Type B pancreatic cell (in vitro differentiated cells): ENCODE measurements around the gene MROH8. TPM values are rescaled to one million over a fixed set of nuclear protein-coding genes. Genes with fewer than 3 reads are reported as not detected.
A peak's percentile ranks its signal among the peaks of the same experiment; 100 is the strongest.

Source experiments
- DNase-seq: peaks from one replicate; pipeline ENCODE4 v3.0.0; 2021; ENCODE audit warnings: mixed read lengths; ENCODE audit not compliant: unreplicated experiment; ENCODE audit errors: extremely low spot score
- H3K27ac Mint-ChIP-seq: 2 replicates; pipeline ENCODE4 v1.8.0; 2021; ENCODE audit warnings: mild to moderate bottlenecking, mixed read lengths
- H3K27me3 Mint-ChIP-seq: 2 replicates; pipeline ENCODE4 v1.8.0; 2021; ENCODE audit warnings: mixed read lengths
- H3K36me3 Mint-ChIP-seq: 2 replicates; pipeline ENCODE4 v1.8.0; 2021; ENCODE audit warnings: mixed read lengths
- H3K4me1 Mint-ChIP-seq: one replicate; pipeline ENCODE4 v1.8.0; 2021; ENCODE audit warnings: mixed read lengths; ENCODE audit not compliant: unreplicated experiment
- H3K4me3 Mint-ChIP-seq: 2 replicates; pipeline ENCODE4 v1.8.0; 2021; ENCODE audit warnings: mild to moderate bottlenecking, mixed read lengths
- H3K9me3 Mint-ChIP-seq: 2 replicates; pipeline ENCODE4 v1.8.0; 2021; ENCODE audit warnings: mixed read lengths
- total RNA-seq: library from RNA; stranded (reverse); gene quantifications from 2 replicates; pipeline ENCODE4 v1.2.1, GENCODE V29; 2021; ENCODE audit warnings: low replicate concordance
- TF ChIP-seq, protein P1 (sequence below): fragments of 200-600 bp; sonication (generic); conservative IDR thresholded peaks from 2 replicates; pipeline ENCODE4 v1.5.0; 2021; ENCODE audit warnings: antibody characterized with exemption, mild to moderate bottlenecking

Gene MROH8
- total RNA-seq, 1 donor from 2014 or later, result 4.8 TPM

DNA sequence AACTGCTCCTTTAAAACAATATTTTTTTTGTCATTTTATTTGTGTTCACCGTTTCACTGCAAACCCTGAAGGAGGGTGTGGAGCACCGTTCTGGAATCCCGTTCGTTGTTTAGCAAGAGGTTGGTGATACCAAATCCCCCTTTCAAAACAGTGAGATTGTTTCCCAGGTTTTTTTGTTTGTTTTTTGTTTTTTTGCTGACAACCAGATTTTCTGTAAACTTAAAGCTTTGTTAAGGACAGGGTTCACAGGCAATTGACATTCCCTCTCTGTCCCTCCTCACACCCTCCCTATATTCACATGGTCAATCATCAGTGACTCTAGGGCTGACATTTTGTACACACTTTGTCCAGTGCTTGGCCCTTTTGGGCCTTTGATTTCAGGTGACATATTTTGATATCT lies 21.0 kb upstream of the MROH8 start:
- H3K36me3 Mint-ChIP-seq, result peaks cover 46% of the 10 kb centered on the region
- no peaks in the 10 kb centered on the region for H3K9me3 Mint-ChIP-seq
- TF ChIP-seq, protein P1, sequence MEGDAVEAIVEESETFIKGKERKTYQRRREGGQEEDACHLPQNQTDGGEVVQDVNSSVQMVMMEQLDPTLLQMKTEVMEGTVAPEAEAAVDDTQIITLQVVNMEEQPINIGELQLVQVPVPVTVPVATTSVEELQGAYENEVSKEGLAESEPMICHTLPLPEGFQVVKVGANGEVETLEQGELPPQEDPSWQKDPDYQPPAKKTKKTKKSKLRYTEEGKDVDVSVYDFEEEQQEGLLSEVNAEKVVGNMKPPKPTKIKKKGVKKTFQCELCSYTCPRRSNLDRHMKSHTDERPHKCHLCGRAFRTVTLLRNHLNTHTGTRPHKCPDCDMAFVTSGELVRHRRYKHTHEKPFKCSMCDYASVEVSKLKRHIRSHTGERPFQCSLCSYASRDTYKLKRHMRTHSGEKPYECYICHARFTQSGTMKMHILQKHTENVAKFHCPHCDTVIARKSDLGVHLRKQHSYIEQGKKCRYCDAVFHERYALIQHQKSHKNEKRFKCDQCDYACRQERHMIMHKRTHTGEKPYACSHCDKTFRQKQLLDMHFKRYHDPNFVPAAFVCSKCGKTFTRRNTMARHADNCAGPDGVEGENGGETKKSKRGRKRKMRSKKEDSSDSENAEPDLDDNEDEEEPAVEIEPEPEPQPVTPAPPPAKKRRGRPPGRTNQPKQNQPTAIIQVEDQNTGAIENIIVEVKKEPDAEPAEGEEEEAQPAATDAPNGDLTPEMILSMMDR, result no peak
- H3K4me1 Mint-ChIP-seq, result peaks cover 29% of the 10 kb centered on the region
- peak overlapping the region; percentile 33 for H3K27ac Mint-ChIP-seq
- no peak overlapping the region for H3K4me3 Mint-ChIP-seq
- DNase-seq, result no peak
- no peaks in the 10 kb centered on the region for H3K27me3 Mint-ChIP-seq

DNA sequence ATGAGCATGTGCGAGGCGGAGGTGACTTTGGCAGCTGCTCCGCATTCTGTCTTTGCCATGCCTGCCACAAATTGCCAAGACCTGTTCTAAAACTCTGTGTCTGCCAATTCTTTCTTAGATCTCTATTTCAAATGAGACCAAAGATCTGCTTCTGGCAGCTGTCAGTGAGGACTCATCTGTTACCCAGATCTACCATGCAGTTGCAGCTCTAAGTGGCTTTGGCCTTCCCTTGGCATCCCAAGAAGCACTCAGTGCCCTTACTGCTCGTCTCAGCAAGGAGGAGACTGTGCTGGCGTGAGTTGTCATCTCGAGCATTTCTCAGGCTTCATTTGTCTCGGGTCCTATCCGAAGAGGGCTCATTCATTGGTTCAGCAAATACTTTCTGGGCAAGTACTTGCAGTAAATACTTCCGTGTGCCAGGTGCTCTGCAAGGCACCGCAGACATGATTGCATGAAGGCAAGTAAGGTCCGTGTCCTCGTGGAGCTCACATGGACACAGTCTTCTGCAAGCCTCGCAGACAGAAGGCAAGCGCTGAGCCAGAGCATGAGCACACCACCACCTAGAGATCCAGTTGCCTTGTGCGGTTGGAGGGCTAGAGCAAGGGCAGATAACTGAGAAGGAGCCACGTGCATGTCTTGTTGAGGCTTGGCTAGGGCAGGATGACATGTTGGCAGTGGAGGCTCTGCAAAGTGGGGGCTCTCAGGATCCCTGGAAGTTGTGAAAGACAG lies 19.7 kb upstream of the MROH8 start:
- no peak overlapping the region for H3K27ac Mint-ChIP-seq

DNA sequence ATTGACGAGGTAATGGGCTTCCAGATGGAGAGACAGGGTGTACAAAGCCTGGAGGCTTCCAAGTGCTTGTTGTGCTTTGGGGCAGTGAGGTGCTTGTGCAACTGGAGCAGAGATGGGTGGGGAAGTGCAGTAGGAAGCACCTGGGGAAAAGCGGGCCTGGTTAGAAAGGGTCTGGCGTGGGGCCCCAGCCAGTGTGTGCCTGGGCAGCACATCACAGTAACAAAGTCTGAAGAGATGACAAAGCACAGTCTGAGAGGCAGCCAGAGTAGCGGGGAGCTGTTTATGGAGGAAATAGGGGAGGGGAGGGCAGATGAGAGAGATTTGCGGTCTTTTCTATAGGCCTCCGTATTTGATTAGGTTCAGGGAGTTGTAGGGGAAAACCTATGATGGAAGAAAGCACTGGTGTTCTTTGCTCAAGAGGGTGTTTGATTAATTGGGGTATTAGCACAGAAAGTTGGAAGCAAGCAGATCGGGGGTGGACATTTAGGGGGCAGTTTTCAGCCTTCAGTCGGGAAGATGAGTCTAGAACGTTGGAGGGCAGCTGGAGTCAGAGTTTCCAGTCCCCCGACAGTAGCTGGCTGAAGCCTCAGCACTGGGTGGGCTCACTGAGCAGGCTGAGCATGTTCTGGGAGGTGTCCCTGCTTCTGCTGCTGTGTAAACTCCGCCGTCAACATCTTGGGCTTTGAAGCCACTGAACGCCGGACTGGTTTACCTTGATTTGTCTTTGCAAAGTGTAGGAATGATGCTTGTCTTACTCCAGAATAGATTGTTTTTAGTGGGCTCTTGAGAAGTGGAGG lies 15.5 kb upstream of the MROH8 start:
- Mint-ChIP-seq H3K9me3 (no peaks in the 10 kb centered on the region), H3K4me1 (peaks cover 28% of the 10 kb centered on the region), H3K4me3 (no peak overlapping the region), H3K27me3 (no peaks in the 10 kb centered on the region), H3K27ac (peak overlapping the region; percentile 81), H3K36me3 (peaks cover 30% of the 10 kb centered on the region)
- TF ChIP-seq, protein P1, result no peak
- no peak for DNase-seq

More for the DNA sequence above, 19.7 kb upstream of the MROH8 start:
- TF ChIP-seq, protein P1, result no peak
- no peaks in the 10 kb centered on the region for H3K9me3 Mint-ChIP-seq
- DNase-seq, result no peak
- H3K4me3 Mint-ChIP-seq, result no peak overlapping the region
- H3K4me1 Mint-ChIP-seq, result peaks cover 29% of the 10 kb centered on the region
- H3K36me3 Mint-ChIP-seq, result peaks cover 33% of the 10 kb centered on the region
- no peaks in the 10 kb centered on the region for H3K27me3 Mint-ChIP-seq

DNA sequence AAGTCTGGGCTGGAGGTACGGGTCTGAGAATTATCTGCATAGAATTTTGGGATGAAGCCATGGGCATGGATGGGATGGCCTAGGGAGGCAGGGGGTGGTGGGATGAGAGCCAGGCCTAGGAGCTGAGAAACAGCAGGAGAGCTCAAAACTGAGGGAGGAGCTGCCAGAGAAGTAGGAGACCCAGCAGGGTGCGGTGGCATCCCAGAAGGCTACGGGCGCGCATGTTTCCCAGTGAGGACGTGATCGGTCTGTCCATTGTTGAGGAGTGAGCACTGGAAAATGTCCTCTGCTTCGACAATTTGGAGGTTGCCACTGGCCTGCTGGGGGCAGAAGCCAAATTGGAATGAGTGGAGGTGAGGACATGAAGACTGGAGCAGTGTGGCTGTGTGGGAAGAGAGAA lies 14.5 kb upstream of the MROH8 start:
- no peak overlapping the region for H3K4me3 Mint-ChIP-seq
- H3K36me3 Mint-ChIP-seq, result peaks cover 26% of the 10 kb centered on the region
- H3K9me3 Mint-ChIP-seq, result no peaks in the 10 kb centered on the region
- no peak overlapping the region for H3K27ac Mint-ChIP-seq
- DNase-seq, result no peak
- TF ChIP-seq, protein P1, result no peak
- H3K27me3 Mint-ChIP-seq, result no peaks in the 10 kb centered on the region
- peaks cover 28% of the 10 kb centered on the region for H3K4me1 Mint-ChIP-seq

DNA sequence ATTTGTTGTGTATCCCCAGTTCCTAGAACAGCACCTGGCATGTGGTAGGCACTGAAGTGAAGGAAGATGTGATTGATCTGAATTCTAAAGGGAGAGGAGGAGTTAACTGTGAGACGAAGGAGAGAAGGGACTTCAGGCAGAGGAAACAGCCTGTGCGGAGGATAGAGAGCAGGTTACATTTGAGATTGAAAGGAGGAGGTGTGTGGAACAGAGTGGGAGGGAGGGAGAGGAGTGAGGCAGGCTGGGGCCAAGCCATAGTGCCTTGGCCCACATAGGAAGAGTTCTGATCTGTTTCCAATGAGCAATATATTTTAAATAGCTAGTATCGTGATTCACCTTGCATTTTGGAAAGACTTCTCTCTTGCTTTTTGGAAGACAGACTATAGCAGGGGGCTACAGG lies 13.9 kb upstream of the MROH8 start:
- peaks cover 28% of the 10 kb centered on the region for H3K4me1 Mint-ChIP-seq
- no peaks in the 10 kb centered on the region for H3K27me3 Mint-ChIP-seq
- no peak overlapping the region for H3K27ac Mint-ChIP-seq
- TF ChIP-seq, protein P1, result no peak
- H3K4me3 Mint-ChIP-seq, result no peak overlapping the region
- H3K36me3 Mint-ChIP-seq, result peaks cover 21% of the 10 kb centered on the region
- H3K9me3 Mint-ChIP-seq, result no peaks in the 10 kb centered on the region
- DNase-seq, result no peak
